ENCODE measurements around the gene FOXS1.

- TF ChIP-seq CTCF (conservative IDR thresholded peaks at IDR 0.05; ENCODE audit: low read length) (no peak), EZH2phosphoT487 (IDR thresholded peaks at IDR 0.05; ENCODE audit: borderline replicate concordance, low read depth, low read length) (no peak)
Measured at GRCh38 chr20:31817461-31817860, 27.9 kb downstream of the FOXS1 start.
